Urinary bladder (tissue), 4 donors: ENCODE measurements around the gene SRD5A1. TPM values are rescaled to one million over a fixed set of nuclear protein-coding genes. Genes with fewer than 3 reads are reported as not detected.

Source experiments
- DNase-seq: peaks from one replicate; pipeline ENCODE4 v3.0.0-alpha.2; 2015; ENCODE audit errors: extremely low spot score
- H3K27ac ChIP-seq: one replicate; pipeline ENCODE4 v1.5.1; 2013; ENCODE audit warnings: low read depth, mild to moderate bottlenecking, moderate library complexity
- H3K36me3 ChIP-seq: one replicate; pipeline ENCODE4 v1.6.1; 2013; ENCODE audit warnings: mild to moderate bottlenecking, moderate library complexity; ENCODE audit not compliant: insufficient read depth
- H3K4me1 ChIP-seq: one replicate; pipeline ENCODE4 v1.6.1; 2013; ENCODE audit warnings: mild to moderate bottlenecking, moderate library complexity; ENCODE audit not compliant: insufficient read depth
- H3K4me3 ChIP-seq: one replicate; pipeline ENCODE4 v1.5.1; 2013; ENCODE audit warnings: low read depth, low read length
- WGBS: extraction: QIAGEN DNeasy Blood & Tissue Kit; methylation state at CpG from one replicate; pipeline ENCODE4 v1.1.7; 2013; 5-methylcytosine and 5-hydroxymethylcytosine counted together
- polyA plus RNA-seq: library from polyadenylated mRNA; stranded (reverse); fragments of 200-250 nt; gene quantifications from one replicate; pipeline ENCODE4 v1.2.3, GENCODE V29; 2013
- total RNA-seq: library from RNA; depleted of rRNA; stranded (reverse); fragments of >200 nt; gene quantifications from one replicate; pipeline ENCODE4 v1.2.3, GENCODE V29; 2014
- donor health status: healthy with polysubstance abuse.
- donor health status: healthy.

Gene SRD5A1
- total and polyA plus RNA-seq, 2 donors = 6.5 to 6.6 TPM

- no peak overlapping the region for H3K27ac ChIP-seq
- peaks cover 3% of the 10 kb centered on the region for H3K4me1 ChIP-seq
- H3K4me3 ChIP-seq = no peak overlapping the region
- H3K36me3 ChIP-seq = no peaks in the 10 kb centered on the region
- 83% methylated on average over 14 of the region's 14 CpGs for WGBS
- no peak for DNase-seq
Measured at GRCh38 chr5:6718161-6718681, 85.0 kb downstream of the SRD5A1 start.

GRCh38 chr5:6718718-6719117, 85.5 kb downstream of the SRD5A1 start:
- peaks cover 3% of the 10 kb centered on the region for H3K4me1 ChIP-seq
- no peak for DNase-seq
- no peak overlapping the region for H3K27ac ChIP-seq
- H3K4me3 ChIP-seq = no peak overlapping the region
- WGBS = 65% methylated on average over 5 of the region's 5 CpGs
- H3K36me3 ChIP-seq = no peaks in the 10 kb centered on the region

DNA sequence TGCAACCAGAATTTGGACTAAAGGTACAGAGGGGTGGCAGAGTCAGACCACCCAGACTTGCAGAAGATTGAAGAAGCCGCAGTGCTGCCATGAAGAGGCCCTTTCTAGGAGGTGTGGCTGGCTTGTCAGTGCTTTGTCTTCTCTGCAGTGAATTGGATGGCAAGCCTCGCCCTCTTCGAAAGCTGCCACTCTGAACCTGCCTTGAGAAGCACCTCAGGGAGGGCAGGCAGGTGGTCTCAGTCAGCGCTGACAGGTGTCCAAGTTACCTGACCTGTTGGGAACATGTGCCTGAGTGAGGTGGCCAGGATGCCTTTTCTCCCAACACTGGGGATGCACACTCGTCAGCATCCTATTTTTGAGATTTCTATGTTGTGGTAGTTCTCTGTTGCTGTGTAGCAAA, 86.2 kb downstream of the SRD5A1 start:
- Histone ChIP-seq H3K4me1 (peaks cover 3% of the 10 kb centered on the region), H3K27ac (no peak overlapping the region), H3K36me3 (no peaks in the 10 kb centered on the region), H3K4me3 (no peak overlapping the region)
- no peak for DNase-seq
- 84% methylated on average over 5 of the region's 5 CpGs for WGBS

- Histone ChIP-seq H3K36me3 (no peaks in the 10 kb centered on the region), H3K27ac (no peak overlapping the region), H3K4me3 (no peak overlapping the region), H3K4me1 (peaks cover 3% of the 10 kb centered on the region)
- WGBS = 75% methylated on average over 5 of the region's 5 CpGs
- no peak for DNase-seq
Measured at GRCh38 chr5:6719896-6720560, 86.8 kb downstream of the SRD5A1 start.

DNA sequence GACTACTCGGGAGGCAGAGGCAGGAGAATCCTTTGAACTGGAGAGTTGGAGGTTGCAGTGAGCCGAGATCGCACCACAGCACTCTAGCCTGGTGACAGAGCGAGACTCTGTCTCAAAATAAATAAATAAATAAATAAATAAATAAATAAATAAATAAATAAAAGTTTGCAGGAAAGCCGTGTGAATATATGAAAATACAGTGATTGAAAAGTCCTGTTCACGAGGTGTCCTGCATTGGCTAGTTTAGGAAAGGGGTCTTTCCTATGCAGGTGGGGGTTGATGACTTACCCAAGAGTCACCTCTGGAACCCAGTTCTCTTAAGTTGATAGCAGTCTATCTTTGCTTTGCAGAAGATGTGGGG, 87.3 kb downstream of the SRD5A1 start:
- Histone ChIP-seq H3K4me3 (no peak overlapping the region), H3K36me3 (no peaks in the 10 kb centered on the region), H3K27ac (no peak overlapping the region), H3K4me1 (peaks cover 3% of the 10 kb centered on the region)
- WGBS = 87% methylated on average over 6 of the region's 6 CpGs
- DNase-seq = no peak

DNA sequence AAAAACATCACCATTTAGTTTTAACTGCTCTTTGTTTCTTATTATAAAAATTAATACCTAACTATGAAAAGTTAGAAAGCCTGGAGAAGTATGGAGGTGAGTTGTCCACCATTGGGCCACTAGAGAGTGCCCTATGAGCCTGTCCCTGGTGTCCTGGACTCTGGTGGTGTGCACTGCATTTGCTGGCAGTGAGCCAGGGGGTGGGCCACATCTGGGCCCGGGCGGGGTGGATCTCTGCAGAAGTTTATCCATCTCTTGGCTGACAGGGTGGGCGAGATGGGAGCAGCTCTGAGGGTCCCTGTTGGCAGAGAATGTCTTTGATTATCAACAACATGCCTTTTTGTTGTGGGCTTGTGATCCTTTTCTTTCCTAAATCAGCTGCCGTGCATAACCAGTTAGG, 88.2 kb downstream of the SRD5A1 start:
- 41% methylated on average over 4 of the region's 4 CpGs for WGBS
- Histone ChIP-seq H3K27ac (no peak overlapping the region), H3K4me3 (no peak overlapping the region), H3K4me1 (peaks cover 3% of the 10 kb centered on the region), H3K36me3 (no peaks in the 10 kb centered on the region)
- DNase-seq = no peak

DNA sequence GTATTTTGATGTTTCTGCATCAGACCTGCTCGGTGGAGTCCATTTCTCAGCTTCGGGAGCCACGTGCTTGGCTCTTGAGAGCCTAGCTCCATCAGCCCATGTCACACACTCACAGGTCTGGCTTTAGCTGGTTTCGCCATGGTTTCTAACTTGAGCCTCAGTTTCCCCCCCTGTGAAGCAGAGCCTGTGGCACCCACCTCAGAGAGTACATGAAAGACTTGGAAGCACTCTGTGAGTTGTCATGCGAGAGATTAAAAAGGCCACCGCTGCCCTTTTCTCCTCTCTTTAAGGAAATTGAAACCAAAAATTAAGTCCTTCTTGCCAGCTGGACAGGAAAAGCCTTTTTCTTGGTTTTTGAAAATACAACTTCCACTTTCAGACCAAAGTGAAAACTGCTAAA, 88.8 kb downstream of the SRD5A1 start:
- Histone ChIP-seq H3K27ac (no peak overlapping the region), H3K4me1 (peaks cover 1% of the 10 kb centered on the region), H3K4me3 (no peak overlapping the region), H3K36me3 (no peaks in the 10 kb centered on the region)
- 41% methylated on average over 6 of the region's 6 CpGs for WGBS
- DNase-seq = no peak

- Histone ChIP-seq H3K36me3 (no peaks in the 10 kb centered on the region), H3K27ac (no peak overlapping the region), H3K4me3 (no peak overlapping the region), H3K4me1 (peaks cover 1% of the 10 kb centered on the region)
- no peak for DNase-seq
- 62% methylated on average over 14 of the region's 14 CpGs for WGBS
Measured at GRCh38 chr5:6723122-6723815, 90.0 kb downstream of the SRD5A1 start.

- DNase-seq = no peak
- WGBS = 92% methylated on average over 12 of the region's 12 CpGs
- H3K4me1 ChIP-seq = peaks cover 1% of the 10 kb centered on the region
- H3K36me3 ChIP-seq = no peaks in the 10 kb centered on the region
- H3K27ac ChIP-seq = no peak overlapping the region
- no peak overlapping the region for H3K4me3 ChIP-seq
Measured at GRCh38 chr5:6723816-6724300, 90.6 kb downstream of the SRD5A1 start.

Other genes starting within 250 kb of the SRD5A1 start
- 0.48 TPM for gene UBE2QL1, start 184.6 kb upstream of the SRD5A1 start, total RNA-seq
- gene UBE2QL1, start 184.6 kb upstream of the SRD5A1 start, polyA plus RNA-seq = 0.46 TPM
- 42.8 TPM for gene NSUN2, start 396 bp upstream of the SRD5A1 start, total RNA-seq
- gene NSUN2, start 396 bp upstream of the SRD5A1 start, polyA plus RNA-seq = 36.6 TPM
- gene TENT4A, start 80.0 kb downstream of the SRD5A1 start, total RNA-seq = 26.8 TPM
- 13.0 TPM for gene TENT4A, start 80.0 kb downstream of the SRD5A1 start, polyA plus RNA-seq